GM18508 (cell line): ENCODE measurements around the gene CCDC93.
"Not testable (repeated sequence)": the region's sequence is repeated elsewhere in the genome, so short reads cannot be mapped to it uniquely, and the experiment has no call there.

Experiments used
- ATAC-seq: cut with Tn5 transposase; IDR thresholded peaks from one replicate; pipeline ENCODE4 v1.9.1; 2021; ENCODE audit warnings: moderate number of reproducible peaks; ENCODE audit not compliant: insufficient read depth, unreplicated experiment

Gene CCDC93

GRCh38 chr2:117930775-117931174, 83.1 kb downstream of the CCDC93 start:
- no peak for ATAC-seq

- not testable (repeated sequence) for ATAC-seq
Observed at GRCh38 chr2:117923471-117923870, 90.4 kb downstream of the CCDC93 start.

GRCh38 chr2:117921520-117921919, 92.3 kb downstream of the CCDC93 start:
- no peak for ATAC-seq

GRCh38 chr2:117918608-117919007, 95.3 kb downstream of the CCDC93 start:
- no peak for ATAC-seq

GRCh38 chr2:117917223-117917917, 96.5 kb downstream of the CCDC93 start:
- ATAC-seq = no peak

- ATAC-seq = no peak
Observed at GRCh38 chr2:117902933-117903332, 110.9 kb downstream of the CCDC93 start.

- no peak for ATAC-seq
Observed at GRCh38 chr2:117888897-117889296, 125.0 kb downstream of the CCDC93 start.

GRCh38 chr2:117885308-117885707, 128.6 kb downstream of the CCDC93 start:
- no peak for ATAC-seq

GRCh38 chr2:117879003-117879402, 134.9 kb downstream of the CCDC93 start:
- no peak for ATAC-seq

- no peak for ATAC-seq
Observed at GRCh38 chr2:117875786-117876185, 138.1 kb downstream of the CCDC93 start.
